ENCODE results near the gene RFTN1. TPM values are rescaled to one million over a fixed set of nuclear protein-coding genes. Genes with fewer than 3 reads are reported as not detected.

The RFTN1 gene
- total RNA-seq, 1 donor from 2014 or later, result 0.96 TPM

DNA sequence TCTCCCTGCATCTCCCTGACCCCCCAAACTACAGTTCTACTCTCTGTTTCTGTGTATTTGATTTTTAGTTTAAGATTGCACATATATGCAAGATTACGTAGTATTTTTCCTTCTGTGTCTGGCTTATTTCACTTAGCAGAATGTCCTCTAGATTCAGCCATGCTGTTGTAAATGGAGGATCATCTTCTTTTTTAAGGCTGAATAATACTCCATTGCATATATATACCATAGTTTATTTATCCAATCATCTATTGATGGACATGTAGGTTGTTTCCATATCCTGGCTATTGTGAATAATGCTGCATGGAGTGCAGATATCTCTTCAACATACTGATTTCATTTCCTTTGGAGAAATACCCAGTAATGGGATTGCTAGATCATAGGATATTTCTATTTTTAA, 70.8 kb downstream of the RFTN1 start:
- Mint-ChIP-seq H3K27me3 (no peaks in the 10 kb centered on the region), H3K27ac (no peak overlapping the region), H3K9me3 (ENCODE audit: low read depth) (no peaks in the 10 kb centered on the region), H3K4me3 (ENCODE audit: low read depth) (no peak overlapping the region), H3K4me1 (ENCODE audit: low read depth) (peaks cover 16% of the 10 kb centered on the region), H3K36me3 (ENCODE audit: insufficient read depth) (no peaks in the 10 kb centered on the region)
- DNase-seq (ENCODE audit: low spot score, unreplicated experiment), result no peak
- TF ChIP-seq, protein P1, sequence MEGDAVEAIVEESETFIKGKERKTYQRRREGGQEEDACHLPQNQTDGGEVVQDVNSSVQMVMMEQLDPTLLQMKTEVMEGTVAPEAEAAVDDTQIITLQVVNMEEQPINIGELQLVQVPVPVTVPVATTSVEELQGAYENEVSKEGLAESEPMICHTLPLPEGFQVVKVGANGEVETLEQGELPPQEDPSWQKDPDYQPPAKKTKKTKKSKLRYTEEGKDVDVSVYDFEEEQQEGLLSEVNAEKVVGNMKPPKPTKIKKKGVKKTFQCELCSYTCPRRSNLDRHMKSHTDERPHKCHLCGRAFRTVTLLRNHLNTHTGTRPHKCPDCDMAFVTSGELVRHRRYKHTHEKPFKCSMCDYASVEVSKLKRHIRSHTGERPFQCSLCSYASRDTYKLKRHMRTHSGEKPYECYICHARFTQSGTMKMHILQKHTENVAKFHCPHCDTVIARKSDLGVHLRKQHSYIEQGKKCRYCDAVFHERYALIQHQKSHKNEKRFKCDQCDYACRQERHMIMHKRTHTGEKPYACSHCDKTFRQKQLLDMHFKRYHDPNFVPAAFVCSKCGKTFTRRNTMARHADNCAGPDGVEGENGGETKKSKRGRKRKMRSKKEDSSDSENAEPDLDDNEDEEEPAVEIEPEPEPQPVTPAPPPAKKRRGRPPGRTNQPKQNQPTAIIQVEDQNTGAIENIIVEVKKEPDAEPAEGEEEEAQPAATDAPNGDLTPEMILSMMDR (IDR thresholded peaks at IDR 0.05; ENCODE audit: unreplicated experiment), result no peak

DNA sequence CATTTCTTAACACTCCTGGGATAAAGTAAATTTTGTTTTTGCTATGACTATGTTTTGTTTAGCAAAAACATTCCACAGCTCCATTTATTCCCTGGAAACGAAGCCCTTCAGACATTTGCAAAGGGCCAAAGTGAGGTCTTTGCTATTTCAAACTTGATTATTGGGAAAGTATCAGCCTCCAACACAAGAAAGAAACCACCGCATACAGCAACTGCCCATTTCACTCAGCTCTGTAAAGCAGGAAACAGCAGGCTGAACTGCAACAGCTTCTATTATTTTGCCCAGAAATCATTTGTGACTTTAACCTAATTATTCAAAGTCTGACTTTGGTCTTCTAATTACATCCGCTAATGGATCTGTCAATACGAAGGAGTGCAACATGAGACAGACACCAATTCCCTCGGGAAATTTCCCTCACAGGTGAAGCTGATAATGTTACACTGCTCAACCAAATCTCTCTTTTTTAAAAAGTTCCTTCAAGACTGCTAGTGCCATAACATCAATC, 72.1 kb downstream of the RFTN1 start:
- Mint-ChIP-seq H3K36me3 (ENCODE audit: insufficient read depth) (no peaks in the 10 kb centered on the region), H3K27ac (no peak overlapping the region), H3K4me3 (ENCODE audit: low read depth) (no peak overlapping the region), H3K9me3 (ENCODE audit: low read depth) (no peaks in the 10 kb centered on the region), H3K4me1 (ENCODE audit: low read depth) (peaks cover 16% of the 10 kb centered on the region), H3K27me3 (no peaks in the 10 kb centered on the region)
- TF ChIP-seq, protein P1 (IDR thresholded peaks at IDR 0.05; ENCODE audit: unreplicated experiment), result no peak
- DNase-seq (ENCODE audit: low spot score, unreplicated experiment), result no peak

DNA sequence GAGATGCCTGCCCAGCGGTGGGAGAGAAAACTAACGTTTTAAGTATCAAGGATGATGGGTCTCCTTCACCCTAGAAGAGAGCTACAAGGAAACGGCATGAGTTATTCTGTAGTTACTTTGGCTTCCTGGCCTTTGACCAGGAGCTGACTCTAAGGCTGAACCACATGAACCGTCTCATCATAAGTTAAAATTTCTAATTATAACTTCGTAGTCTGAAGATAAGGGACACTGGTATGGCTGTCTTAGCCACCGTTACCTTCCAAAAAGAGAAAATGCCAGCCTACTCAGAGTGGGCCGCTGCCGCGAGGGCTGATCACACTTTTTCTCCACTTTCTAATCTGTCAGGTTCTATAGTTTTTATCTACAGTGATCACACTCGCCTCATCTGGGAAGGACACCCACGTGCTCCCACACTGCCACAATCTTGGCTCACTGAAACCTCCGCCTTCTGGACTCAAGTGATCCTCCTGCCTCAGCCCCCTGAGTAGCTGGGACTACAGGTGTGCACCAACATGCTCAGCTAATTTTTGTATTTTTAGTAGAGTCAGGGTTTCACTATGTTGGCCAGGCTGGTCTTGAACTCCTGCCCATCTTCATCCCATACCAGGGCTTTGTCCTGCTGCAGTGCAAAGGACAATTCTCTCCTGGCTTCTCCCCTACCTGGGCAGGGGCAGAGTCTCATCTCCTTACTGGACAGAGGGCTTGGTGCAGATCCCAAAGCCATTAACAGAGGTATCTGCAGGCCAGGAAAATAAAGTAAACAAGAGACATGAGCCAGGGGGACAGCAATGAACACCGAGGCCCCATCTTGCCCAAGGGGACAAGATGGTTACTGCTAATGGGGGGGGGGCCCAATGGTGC, 73.4 kb downstream of the RFTN1 start:
- DNase-seq (ENCODE audit: low spot score, unreplicated experiment), result no peak
- Mint-ChIP-seq H3K9me3 (ENCODE audit: low read depth) (no peaks in the 10 kb centered on the region), H3K4me3 (ENCODE audit: low read depth) (no peak overlapping the region), H3K36me3 (ENCODE audit: insufficient read depth) (no peaks in the 10 kb centered on the region), H3K4me1 (ENCODE audit: low read depth) (peaks cover 16% of the 10 kb centered on the region), H3K27me3 (no peaks in the 10 kb centered on the region), H3K27ac (no peak overlapping the region)
- TF ChIP-seq, protein P1 (IDR thresholded peaks at IDR 0.05; ENCODE audit: unreplicated experiment), result no peak

GRCh38 chr3:16439163-16439847, 74.2 kb downstream of the RFTN1 start:
- H3K27ac Mint-ChIP-seq, result no peak overlapping the region
- DNase-seq (ENCODE audit: low spot score, unreplicated experiment), result no peak
- TF ChIP-seq, protein P1 (IDR thresholded peaks at IDR 0.05; ENCODE audit: unreplicated experiment), result no peak
- H3K27me3 Mint-ChIP-seq, result no peaks in the 10 kb centered on the region
- H3K9me3 Mint-ChIP-seq (ENCODE audit: low read depth), result no peaks in the 10 kb centered on the region
- peaks cover 16% of the 10 kb centered on the region for H3K4me1 Mint-ChIP-seq (ENCODE audit: low read depth)
- no peak overlapping the region for H3K4me3 Mint-ChIP-seq (ENCODE audit: low read depth)
- H3K36me3 Mint-ChIP-seq (ENCODE audit: insufficient read depth), result no peaks in the 10 kb centered on the region

- no peaks in the 10 kb centered on the region for H3K27me3 Mint-ChIP-seq
- H3K4me3 Mint-ChIP-seq (ENCODE audit: low read depth), result no peak overlapping the region
These were observed 75.9 kb downstream of the RFTN1 start for GRCh38 chr3:16437640-16438039.

More at GRCh38 chr3:16437640-16438039, 75.9 kb downstream of the RFTN1 start:
- Mint-ChIP-seq H3K4me1 (ENCODE audit: low read depth) (peaks cover 15% of the 10 kb centered on the region), H3K36me3 (ENCODE audit: insufficient read depth) (no peaks in the 10 kb centered on the region), H3K9me3 (ENCODE audit: low read depth) (no peaks in the 10 kb centered on the region), H3K27ac (no peak overlapping the region)
- no peak for DNase-seq (ENCODE audit: low spot score, unreplicated experiment)
- TF ChIP-seq, protein P1 (IDR thresholded peaks at IDR 0.05; ENCODE audit: unreplicated experiment), result no peak
